HepG2 (cell line): ENCODE data around the gene TMEM106B. TPM values are rescaled to one million over a fixed set of nuclear protein-coding genes. Genes with fewer than 3 reads are reported as not detected.
A peak's percentile ranks its signal among the peaks of the same experiment; 100 is the strongest.

Experiments
- BHLHE40 ChIP-seq: IDR thresholded peaks from 2 replicates; pipeline ENCODE4 v1.6.1; 2011; ENCODE audit warnings: low read length, improper control_type of control experiment
- HNF4A ChIP-seq: sonication (generic); formaldehyde crosslinking; IDR thresholded peaks from 2 replicates; pipeline ENCODE4 v1.4.0; 2020; ENCODE audit warnings: missing genetic modification reagents
- PATZ1 ChIP-seq: sonication (generic); formaldehyde crosslinking; IDR thresholded peaks from 2 replicates; pipeline ENCODE4 v1.4.0; 2020; ENCODE audit warnings: missing genetic modification reagents
- PLRG1 ChIP-seq: fragments of 450-650 bp; conservative IDR thresholded peaks from 2 replicates; pipeline ENCODE4 v1.6.1; 2016
- POGK ChIP-seq: sonication (generic); formaldehyde crosslinking; conservative IDR thresholded peaks from 2 replicates; pipeline ENCODE4 v1.8.0; 2022; ENCODE audit warnings: mild to moderate bottlenecking, moderate library complexity, missing genetic modification reagents
- RARA ChIP-seq: IDR thresholded peaks from 2 replicates; pipeline ENCODE4 v1.6.1; 2016; ENCODE audit warnings: missing genetic modification reagents, missing compliant biosample characterization
- RFX3 ChIP-seq: IDR thresholded peaks from 2 replicates; pipeline ENCODE4 v1.6.1; 2016; ENCODE audit warnings: missing biosample characterization, missing genetic modification reagents
- TRIM24 ChIP-seq: sonication (generic); formaldehyde crosslinking; IDR thresholded peaks from 2 replicates; pipeline ENCODE4 v1.8.0; 2022; ENCODE audit warnings: mild to moderate bottlenecking, missing genetic modification reagents
- ZFX ChIP-seq: sonication (generic); formaldehyde crosslinking; IDR thresholded peaks from 2 replicates; pipeline ENCODE4 v1.4.0; 2020; ENCODE audit warnings: mild to moderate bottlenecking, low read depth, missing genetic modification reagents, moderate library complexity
- ZMYM4 ChIP-seq: sonication (generic); formaldehyde crosslinking; IDR thresholded peaks from 2 replicates; pipeline ENCODE4 v1.8.1; 2023; ENCODE audit warnings: mild to moderate bottlenecking, missing genetic modification reagents
- ZNF644 ChIP-seq: IDR thresholded peaks from 2 replicates; pipeline ENCODE4 v1.6.1; 2016; ENCODE audit warnings: low read depth
- ZNF687 ChIP-seq: sonication (generic); formaldehyde crosslinking; IDR thresholded peaks from 2 replicates; pipeline ENCODE4 v1.5.1; 2020; ENCODE audit warnings: mild to moderate bottlenecking, missing genetic modification reagents, moderate library complexity
- polyA plus RNA-seq, 8 experiments: library from polyadenylated mRNA; depleted of rRNA in 3 of 8; stranded (reverse) in 7 of 8; unstranded in 1 of 8; fragments of >200 nt; fragmentation: Illumina TruSeq in 4 of 8; extraction: Trizol in 4 of 8; gene quantifications; 2 replicates each; pipeline versions ENCODE4 v1.2.1 to v1.2.3, GENCODE V29; 2011 to 2016; ENCODE audit warnings: low read depth in 4 of 8, missing spikeins in 1 of 8, mixed read lengths in 1 of 8; ENCODE audit not compliant: insufficient read depth in 1 of 8
- total RNA-seq, 5 experiments: library from RNA; depleted of rRNA; stranded (reverse); fragments of >200 nt; fragmentation: Illumina TruSeq; extraction: Trizol; gene quantifications; 2 replicates each; pipeline ENCODE4 v1.2.3, GENCODE V29; 2016; ENCODE audit warnings: low read depth in 1 of 5

The TMEM106B gene
- total and polyA plus RNA-seq, 2 of the 13 experiments (the other 11 are each of a cell fraction or from before 2014, with no cell fraction given): 16.8 to 25.1 TPM

- TF ChIP-seq ZNF687 (CRISPR knock-in tag): peak; percentile 47
- TF ChIP-seq RFX3 (CRISPR knock-in tag): no peak
- peak; percentile 59; the same call in 1 of the 2 replicates for TF ChIP-seq TRIM24
- TF ChIP-seq RARA (CRISPR knock-in tag): 0 out of 2 replicates have a peak, but pooled peaks have one; percentile 6
- TF ChIP-seq PLRG1: no peak
- TF ChIP-seq ZMYM4: peak; percentile 74
- 0 out of 2 replicates have a peak, but pooled peaks have one; percentile 28 for TF ChIP-seq BHLHE40
- TF ChIP-seq POGK: 0 out of 2 replicates have a peak, but pooled peaks have one; percentile 34
- TF ChIP-seq ZFX (CRISPR knock-in tag): peak; percentile 40; the same call in 1 of the 2 replicates
- TF ChIP-seq ZNF644 (CRISPR knock-in tag): peak; percentile 44; the same call in 1 of the 2 replicates
- TF ChIP-seq PATZ1 (CRISPR knock-in tag): peak; percentile 65
- TF ChIP-seq HNF4A (CRISPR knock-in tag): peak; percentile 97
These were observed 58.2 kb downstream of the TMEM106B start (continued) for GRCh38 chr7:12269100-12269895.
